COLO668 (cell line): Measurements from ENCODE around the gene MYH3.
A peak's percentile ranks its signal among the peaks of the same experiment; 100 is the strongest.
"Not testable (repeated sequence)": the region's sequence is repeated elsewhere in the genome, so short reads cannot be mapped to it uniquely, and the experiment has no call there.

Experiments used
- DNase-seq: peaks from one replicate; lab custom pipeline; 2025; ENCODE audit not compliant: unreplicated experiment; lab: John Stamatoyannopoulos, UW

The MYH3 gene

DNA sequence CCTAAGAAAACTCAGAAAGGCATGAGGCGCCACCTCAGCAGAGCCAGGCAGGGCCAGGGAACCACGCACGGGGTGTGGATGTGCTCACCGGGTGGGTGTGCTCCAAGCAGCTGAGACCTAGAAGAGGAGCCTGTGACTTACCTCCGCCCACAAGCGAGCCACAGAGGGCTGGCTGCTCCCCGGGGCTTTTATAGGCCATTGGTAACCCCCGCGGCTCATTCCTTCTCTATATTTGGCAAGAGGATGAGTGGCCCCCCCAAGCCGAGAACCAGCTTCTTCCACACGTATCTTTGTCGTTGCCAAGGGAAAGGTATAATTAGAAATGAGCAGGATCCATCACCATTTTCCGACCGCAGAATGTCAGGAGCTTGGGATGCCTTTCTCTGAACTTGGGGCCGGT lies at the start of gene MYH3:
TSS of gene MYH3 (minus strand) at position 162 of the 400 bp plus-strand sequence. CDS start 2,245 bp downstream, outside the sequence.
- DNase-seq = no peak

DNA sequence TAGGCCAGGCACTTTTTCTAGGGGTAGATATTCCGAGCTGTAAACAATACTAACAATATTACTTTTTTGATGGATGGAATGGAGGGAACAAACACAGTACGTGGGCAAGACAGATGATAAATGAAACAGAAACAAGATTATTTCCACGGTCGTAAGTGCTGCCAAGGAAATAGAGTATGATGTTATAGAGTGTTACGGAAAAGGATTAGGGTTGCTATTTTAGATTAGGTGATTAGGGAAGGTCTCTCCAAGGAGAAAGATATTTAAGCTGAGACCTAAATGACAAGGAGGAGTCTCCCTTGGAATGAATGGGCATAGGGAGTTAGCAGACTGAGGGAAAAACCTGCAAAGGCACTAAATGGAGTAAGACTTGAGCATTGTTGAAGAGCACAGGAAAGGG lies 48.6 kb upstream of the MYH3 start:
- DNase-seq = no peak

DNA sequence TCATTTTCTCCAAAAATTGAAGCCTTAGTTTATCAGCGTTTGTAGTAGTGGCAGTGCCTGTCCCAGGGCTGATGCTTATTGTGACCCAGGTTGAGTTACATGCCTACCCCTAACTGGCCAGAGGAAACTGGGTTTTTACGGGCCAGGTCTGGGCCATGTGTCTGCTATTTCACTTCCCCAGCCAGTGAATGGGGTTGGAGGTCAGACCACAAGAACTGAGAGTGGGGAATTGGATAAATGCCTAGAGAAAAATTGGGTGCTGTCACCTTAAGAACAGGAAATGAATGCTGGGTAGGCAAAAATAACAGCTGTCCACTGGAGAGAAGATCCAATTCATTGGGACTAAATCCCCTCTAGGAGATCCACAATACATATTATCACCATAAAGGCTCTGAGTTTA lies 45.5 kb upstream of the MYH3 start:
- no peak for DNase-seq

DNA sequence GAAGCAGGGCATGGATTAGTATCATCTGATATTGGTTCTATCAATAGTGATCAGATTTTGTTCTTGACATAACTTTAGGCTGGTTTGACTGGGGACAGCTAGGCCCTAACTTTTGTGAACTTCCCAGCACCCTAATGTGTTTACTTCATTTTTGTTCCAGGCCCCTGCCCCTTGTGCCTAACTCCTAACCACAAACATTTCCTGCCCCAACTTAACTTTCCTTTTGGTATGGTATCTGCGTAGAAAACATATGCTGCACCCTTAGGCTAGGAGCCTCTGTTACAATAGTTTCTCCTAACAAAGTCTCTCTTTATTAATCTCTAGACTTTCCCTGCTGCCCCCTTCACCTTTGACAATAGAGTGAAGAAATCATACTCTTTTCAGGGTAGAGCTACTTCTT lies 42.7 kb upstream of the MYH3 start:
- no peak for DNase-seq

DNA sequence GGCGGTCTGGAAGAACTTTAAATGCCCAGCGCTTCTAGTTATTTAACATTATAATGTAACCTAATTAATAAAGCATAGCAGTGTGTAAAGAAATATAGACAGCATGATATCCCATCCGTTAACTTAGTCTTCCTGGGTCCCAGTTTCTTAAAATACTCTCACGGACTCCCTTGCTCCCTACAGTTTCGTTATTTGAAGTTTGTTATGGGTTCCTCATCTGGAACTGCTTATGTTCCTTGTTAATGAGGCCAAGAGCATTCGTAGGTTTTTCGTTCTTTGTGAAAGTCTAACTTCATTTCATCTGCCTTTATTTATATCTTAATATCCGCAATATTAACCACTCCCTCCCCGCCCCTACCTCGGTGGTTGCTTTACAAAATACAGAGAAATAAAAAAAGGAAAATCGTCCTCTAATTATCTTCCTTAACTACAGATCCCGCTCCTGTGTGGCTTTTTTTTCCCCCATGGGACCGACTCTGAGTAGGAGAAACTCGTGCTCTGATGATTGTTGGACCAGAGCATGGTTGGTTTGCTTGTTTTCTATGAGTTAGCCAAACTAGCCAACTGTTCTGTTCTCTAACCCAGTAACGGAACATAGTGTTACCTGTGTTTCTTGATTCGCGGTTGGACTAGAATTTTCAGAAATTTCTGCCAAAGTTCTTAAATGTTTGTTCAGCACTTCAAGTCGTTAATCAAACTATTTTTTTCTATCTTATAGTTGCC lies 41.1 kb upstream of the MYH3 start:
- DNase-seq = no peak

DNA sequence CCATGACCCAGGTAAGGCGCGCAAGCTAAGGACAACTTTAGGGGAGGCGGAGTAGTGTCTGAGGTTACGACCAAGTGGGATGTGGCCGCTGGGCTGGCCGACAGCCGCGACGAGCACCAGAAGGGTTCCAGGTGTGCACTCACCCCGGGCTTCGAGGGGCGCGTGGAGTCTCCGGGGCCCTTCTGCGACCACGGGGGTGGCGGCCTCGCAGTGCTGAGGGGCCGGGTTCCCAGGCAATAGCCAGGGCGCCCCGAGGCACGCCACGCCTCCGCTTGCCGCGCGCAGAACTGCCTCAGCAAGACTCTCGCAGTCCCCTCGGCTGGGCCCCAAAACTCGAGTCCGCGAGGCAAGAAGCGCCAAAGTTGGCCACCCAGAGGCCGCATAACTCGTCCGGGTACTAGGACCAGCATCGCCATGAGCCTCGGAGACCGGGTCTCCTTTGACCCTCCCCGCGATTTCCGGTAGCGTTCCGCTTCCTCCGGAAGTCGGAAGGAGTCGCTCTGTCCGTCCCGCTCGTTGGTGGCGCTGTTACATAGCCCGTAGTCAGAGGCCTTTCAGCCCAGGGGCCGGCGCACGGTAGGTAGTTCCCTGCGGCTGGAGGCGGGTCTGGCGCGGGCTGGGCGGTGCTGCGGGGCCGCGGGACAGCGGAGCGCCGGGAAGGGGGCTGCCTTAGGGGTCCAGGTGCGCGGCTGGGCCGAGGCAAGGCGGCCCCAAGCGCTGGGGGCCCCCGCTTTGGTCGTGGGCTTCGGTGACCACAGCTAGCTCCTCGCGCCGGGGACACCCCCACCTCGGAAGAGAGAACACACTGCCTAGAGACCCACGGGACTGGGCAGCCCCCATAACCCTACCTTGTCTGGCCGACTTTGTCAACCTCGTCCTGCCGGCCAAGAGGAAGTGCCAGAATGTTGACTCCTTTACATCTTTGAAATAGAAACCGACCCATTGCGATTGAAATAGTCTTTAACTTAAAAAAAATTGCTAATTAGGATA lies 40.3 kb upstream of the MYH3 start, which contains the start of the genes ADPRM and SCO1:
TSS of gene ADPRM (plus strand) at position 503 of the 990 bp plus-strand sequence. CDS start 7,333 bp downstream, outside the sequence.
TSS of gene SCO1 (minus strand) at position 442 of the 990 bp plus-strand sequence. CDS start at position 416, 26 bp downstream.
- DNase-seq = peak; percentile 88

DNA sequence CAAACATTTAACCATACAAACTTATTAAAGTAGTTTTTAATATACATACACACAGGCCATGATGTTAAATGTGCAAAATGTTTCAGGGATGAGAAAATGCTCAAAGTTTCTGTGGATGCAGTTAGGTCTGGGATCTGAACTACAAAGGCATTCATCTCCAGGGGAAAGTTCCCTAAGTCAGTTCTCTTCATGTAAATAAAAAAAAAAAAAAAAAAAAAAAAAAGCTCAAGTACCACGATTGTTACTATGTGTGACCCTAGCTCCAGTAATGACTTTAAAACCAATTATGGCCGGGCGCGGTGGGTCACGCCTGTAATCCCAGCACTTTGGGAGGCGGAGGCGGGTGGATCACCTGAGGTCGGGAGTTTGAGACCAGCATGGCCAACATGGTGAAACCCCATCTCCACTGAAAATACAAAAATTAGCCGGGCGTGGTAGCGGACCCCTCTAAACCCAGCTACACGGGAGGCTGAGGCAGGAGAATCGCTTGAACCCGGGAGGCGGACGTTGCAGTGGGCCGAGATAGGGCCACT lies 38.8 kb upstream of the MYH3 start:
- not testable (repeated sequence) for DNase-seq

DNA sequence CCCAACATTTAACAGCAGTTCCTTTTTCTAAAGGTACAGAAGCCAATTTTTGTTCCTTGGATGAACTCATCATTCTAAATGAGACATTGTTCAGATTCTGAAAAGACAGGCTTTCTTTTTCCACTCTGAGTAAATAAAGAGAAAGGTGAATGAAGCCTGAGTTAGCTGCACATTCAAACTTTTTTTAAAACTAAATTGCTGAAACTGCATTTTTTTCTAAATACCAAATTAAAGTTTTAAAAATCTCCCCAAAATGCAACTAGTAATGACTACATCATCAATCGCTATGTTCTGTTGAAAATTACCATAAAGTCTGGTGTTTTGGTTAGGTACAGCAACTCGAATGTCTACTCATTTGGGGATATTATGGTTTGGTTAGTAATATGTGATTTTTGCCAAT lies 30.4 kb upstream of the MYH3 start:
- DNase-seq = no peak

DNA sequence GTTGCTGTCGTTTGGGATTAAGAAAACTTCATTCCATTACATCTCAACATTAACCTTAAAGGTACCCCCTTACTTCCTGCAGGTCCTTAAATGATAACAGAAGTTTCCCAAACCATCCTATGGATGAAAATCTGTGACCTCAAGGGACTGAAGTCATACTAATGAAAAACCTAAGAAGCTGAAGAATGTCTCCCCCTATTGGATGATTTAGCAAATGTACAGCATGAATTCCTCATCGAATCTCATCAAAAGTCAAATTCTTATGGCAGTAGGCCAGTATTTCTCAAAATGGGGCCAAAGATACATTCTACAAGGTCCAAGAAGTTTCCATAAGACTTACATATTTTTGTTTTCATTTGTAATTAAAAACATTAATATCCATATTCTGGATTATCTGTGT lies 26.7 kb upstream of the MYH3 start:
- DNase-seq = no peak

DNA sequence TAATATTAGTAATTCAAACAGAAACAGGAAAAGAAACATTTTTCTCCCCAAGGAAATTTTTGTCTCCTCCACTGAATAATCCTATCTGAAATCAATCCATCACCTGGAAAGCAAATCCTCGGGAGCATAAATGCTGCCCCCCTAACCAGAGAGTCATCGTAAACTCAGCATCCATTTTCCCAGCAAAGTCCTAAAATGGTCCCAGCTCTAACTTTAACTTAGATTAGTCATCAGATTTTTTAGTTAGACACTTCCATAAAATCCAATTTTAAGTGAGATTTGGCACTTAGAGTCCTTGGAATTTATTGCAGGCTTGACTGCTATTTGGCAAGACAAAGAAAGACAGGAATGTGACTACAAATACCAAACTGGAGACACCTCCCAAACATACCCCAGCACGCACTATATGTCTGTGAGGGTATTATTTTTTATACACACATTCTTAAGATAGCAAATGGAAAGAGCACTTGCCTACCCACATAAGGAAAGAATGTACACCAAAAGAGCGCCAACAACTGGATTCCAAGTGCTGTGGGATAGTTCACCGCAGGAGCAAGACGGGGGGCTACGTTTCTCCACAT lies 24.8 kb upstream of the MYH3 start:
- DNase-seq = no peak

DNA sequence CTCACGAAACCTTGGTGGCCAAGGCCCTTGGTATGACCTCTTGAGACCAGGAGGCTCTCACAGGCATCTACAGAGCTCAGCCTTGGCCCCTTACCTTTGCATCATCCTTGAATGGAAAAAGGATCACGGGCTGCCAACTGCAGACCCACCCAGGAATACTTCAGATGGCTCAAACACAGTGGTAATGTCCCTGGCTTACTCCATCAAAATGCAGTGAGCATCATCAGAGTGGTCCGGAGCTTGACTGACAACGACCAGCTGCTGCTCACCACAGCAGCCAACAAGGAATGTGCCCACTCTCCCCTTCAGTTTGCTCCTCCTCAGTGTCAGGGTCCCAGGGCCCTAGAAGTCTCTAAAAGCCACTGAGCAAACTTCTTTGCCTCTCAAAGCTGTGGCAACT lies 17.6 kb upstream of the MYH3 start:
- DNase-seq = no peak

DNA sequence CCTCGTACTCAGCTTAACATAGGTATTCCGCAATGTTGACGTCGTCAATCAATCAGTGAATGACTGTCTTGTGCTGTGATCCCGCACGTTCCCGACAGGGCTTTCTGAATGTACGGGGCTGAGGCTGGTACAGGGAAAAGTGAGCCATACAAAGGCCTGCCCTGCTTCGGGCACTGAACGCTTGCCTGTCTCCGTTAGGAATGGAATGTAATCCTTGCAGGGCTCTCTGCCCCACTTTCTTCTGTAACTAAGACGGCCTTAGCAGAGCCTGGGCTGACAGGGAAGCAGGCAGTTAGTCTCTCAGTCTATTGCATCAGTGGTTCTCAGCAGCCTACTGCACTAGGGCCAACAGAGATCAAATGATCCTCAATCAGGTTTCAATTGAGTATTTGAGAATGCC lies 16.2 kb upstream of the MYH3 start:
- DNase-seq = no peak

DNA sequence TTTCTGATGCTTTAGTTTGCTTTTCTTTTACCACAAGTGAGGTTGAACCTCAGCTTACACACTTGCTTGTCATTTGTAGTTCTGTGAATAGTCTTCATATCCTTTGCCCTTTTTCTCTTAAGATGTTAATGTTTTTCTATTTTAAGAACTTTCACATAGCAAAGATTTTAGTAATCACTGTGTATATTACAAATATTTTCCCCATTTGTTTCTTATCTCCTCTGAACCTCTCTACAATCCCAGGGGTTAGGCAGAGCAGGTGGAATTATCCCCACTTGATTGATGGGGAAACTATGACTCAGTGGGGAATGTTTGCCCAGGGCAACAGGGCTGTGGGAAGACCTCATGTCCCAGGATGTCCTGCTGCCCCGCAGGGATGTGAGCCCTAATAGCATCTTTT lies 11.7 kb upstream of the MYH3 start:
- no peak for DNase-seq

DNA sequence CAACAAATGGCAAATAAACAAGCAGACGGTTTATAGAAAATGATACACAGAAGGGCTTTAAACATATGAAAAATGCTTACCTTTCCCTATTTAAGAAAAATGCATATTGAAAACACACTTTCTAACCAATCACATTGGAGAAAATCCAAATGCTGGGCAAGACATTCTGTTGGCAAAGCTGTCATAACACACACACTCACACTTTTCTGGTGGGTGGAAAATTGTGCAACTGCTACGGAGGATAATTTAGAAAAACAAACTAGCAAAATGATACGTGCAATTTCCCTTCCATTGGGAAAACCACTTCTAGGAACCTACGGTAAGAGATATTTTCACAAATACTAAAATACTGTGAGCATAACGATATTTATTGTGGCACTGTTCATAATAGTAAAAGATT lies 9.8 kb upstream of the MYH3 start:
- DNase-seq = no peak

DNA sequence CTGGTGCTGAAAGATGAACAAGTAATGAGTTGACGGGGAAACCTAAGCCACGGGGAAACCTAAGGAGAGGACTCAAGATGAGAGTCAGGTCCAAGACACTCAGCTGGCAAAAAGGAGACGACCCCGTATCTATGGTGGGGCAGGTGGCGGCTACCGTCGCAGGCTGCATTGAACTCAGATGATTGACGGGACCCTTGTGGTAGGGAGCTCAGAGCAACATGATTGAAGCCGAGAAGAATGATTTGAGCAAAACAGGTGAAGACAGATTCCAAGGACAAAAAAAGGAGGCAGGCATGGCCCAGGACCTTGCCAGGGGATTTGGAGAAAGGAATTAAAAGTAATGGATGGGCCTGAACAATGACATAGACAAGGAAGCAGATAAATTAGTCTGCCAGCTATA lies 7.5 kb upstream of the MYH3 start:
- no peak for DNase-seq

DNA sequence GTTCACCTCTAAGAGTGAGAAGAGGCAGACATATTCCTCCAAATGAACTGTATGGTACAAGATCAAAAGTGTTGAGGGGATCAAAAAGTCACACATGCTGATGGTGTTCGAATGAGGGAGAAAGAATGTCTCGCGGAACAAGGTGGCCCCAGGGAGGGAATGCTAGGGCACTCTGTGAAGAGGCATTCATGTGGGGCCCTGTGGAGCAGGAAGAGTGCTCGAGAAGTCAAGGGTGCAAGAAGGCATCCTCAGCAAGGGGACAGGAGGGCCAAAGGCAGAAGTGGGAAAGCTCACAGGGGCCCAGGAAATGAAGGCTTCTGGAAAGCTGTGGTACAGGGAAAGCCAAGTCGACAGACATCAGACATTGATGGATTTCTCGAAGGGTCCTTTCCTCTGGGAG lies 6.1 kb upstream of the MYH3 start:
- DNase-seq = no peak

DNA sequence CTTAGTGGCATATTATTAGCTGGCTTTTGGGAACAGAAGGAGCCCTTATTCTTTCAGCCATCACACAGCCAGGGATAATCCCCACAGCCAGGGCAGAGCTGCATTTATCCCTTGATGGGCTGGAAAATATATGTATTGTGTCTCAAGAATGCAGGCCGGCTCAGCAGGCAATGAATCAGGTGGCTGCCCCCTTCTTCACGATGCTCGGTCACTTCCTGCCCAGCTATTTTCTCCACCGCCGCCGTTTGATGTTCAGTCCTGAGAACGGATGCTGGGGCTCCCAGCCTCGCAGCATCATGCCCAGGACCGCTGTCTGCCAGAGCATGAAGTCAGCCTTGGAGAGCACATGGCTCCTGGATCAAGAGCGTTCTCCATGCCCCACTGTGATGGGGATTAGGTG lies 4.3 kb upstream of the MYH3 start:
- DNase-seq = no peak

DNA sequence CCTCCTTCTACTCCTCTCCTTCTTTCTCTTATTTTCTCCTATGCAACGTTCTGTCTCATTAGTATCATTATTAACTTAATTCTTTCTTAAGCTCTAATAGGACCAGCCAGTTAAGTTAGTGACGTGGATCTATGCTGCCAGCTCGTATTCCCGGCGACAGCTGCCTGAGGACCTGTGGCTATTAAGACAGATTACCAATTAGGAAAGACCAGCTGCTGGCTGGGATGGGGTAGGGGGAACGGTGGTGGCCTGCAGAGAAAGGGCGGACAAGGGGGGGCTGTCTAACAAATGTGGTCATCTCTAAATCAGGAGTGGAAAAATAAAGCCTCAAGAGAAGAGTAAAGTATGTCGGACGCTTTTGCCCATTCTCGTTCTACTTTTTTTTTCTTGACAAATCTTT lies 770 bp upstream of the MYH3 start:
- DNase-seq = no peak

DNA sequence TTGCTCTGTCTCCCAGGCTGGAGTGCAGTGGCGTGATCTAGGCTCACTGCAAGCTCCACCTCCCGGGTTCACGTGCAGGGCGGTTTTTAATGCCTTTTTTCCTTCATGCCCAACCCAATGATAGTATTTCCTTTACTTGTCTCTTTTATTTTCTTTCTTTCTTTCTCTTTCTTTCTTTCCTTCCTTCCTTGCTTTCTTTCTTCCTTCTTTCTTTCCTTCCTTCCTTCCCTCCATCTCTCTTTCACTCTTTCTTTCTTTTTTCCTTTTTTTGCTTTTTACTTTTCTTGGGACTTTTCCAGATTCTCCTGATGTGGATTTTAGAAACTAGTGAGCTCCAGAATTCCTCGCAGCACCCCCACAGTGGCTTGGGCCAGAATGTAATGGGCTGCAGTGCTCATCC lies 3.1 kb downstream of the MYH3 start:
- no peak for DNase-seq

DNA sequence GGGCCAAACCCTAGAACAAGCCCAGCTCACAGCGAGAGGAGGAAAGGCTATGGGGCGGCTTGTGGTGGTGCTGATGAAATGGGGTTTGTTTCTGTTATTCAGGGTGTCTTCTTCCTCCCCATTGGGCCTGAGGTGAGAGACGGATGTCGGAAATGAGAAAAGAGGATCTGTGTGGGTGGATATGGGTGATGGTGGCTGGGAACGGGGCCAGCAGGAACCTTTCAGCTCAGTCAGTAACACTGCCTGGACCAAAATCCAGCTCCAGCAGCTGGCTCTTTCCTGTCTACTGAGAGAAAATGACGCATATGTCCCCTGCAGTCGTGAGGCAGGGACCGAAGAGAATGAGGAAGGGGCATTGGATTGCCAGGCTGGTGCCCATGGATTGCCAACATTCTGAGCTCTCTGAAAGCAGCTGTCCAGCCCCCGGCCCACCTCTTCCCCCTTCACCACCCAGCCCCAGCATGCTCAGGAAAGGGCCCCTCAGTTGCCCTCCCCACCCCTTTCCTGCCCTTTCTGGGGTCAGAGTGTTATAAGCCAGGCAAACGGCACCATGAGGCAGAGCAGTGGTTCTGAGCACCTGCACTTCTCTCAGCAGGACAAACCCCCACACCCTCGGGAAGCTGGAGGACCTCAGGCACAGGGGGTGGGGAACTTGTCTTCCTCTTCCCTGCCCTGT lies 4.0 kb downstream of the MYH3 start:
- DNase-seq = no peak

DNA sequence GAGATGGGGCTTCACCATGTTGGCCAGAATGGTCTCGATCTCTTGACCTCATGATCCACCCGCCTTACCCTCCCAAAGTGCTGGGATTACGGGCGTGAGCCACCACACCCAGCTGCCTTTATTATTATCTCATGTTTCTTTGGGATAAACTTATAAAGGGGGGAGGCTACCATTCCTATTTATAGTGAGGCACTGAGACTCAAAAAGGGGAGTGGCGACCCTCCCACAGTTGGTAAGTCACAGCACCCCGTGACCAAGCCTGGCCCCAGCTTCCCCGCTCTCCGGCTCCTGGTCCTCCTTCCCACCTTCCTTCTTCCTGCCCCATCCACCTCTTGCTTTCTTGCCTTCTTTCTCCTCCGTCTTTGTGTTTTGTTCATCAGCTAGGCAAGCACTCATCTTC lies 5.2 kb downstream of the MYH3 start:
- DNase-seq = no peak
